Gastrocnemius medialis (tissue), 4 donors: Measurements from ENCODE around the gene RUNX3. TPM values are rescaled to one million over a fixed set of nuclear protein-coding genes. Genes with fewer than 3 reads are reported as not detected.

Experiments used
- ATAC-seq, 2 donors: fragments of 150-250 bp; one replicate each; pipeline ENCODE4 v1.9.1; 2016
- DNase-seq, 2 donors: peaks; one replicate each; pipeline ENCODE4 v3.0.0-alpha.2; 2019
- H3K27ac ChIP-seq, 4 donors: fragments of 200-600 bp; sonication (generic); 1 replicate in 1 of 4; 2 replicates in 3 of 4; pipeline ENCODE4 v1.5.1; 2016 to 2018; ENCODE audit warnings: mild to moderate bottlenecking in 2 of 4, moderate library complexity in 1 of 4
- H3K27me3 ChIP-seq, 3 donors: fragments of 200-600 bp; sonication (generic) in 2 of 3; 1 replicate in 1 of 3; 2 replicates in 2 of 3; pipeline versions ENCODE4 v1.5.1 to v1.6.0; 2016 to 2019; ENCODE audit warnings: mild to moderate bottlenecking in 1 of 3, moderate library complexity in 1 of 3
- H3K36me3 ChIP-seq, 2 donors: fragments of 200-600 bp; sonication (generic) in 1 of 2; one replicate each; pipeline ENCODE4 v1.5.1; 2017 to 2018
- H3K4me1 ChIP-seq, 2 donors: fragments of 200-600 bp; sonication (generic) in 1 of 2; one replicate each; pipeline ENCODE4 v1.5.1; 2016 to 2017; ENCODE audit warnings: mild to moderate bottlenecking in 2 of 2
- H3K4me3 ChIP-seq, 4 donors: fragments of 200-600 bp; sonication (generic) in 3 of 4; 1 replicate in 1 of 4; 2 replicates in 3 of 4; pipeline ENCODE4 v1.5.1; 2016 to 2019; ENCODE audit warnings: mild to moderate bottlenecking in 2 of 4
- H3K9me3 ChIP-seq, 3 donors: fragments of 200-600 bp; sonication (generic) in 2 of 3; 1 replicate in 1 of 3; 2 replicates in 2 of 3; pipeline ENCODE4 v1.5.1; 2016 to 2019
- CTCF ChIP-seq, 5 experiments: fragments of 450-650 bp in 3 of 5; fragments of 200-600 bp in 2 of 5; sonication (generic) in 2 of 5; IDR thresholded peaks in 4 of 5; conservative IDR thresholded peaks in 1 of 5; 1 replicate in 4 of 5; 2 replicates in 1 of 5; pipeline ENCODE4 v1.5.1; 2016 to 2019; ENCODE audit warnings: antibody characterized with exemption in 5 of 5, mild to moderate bottlenecking in 3 of 5, moderate library complexity in 3 of 5
- POLR2A ChIP-seq, 2 donors: fragments of 450-650 bp; IDR thresholded peaks; one replicate each; pipeline ENCODE4 v1.6.1; 2017; ENCODE audit warnings: antibody characterized with exemption in 2 of 2, mild to moderate bottlenecking in 2 of 2, moderate library complexity in 2 of 2
- in situ Hi-C, 4 donors: fragments of 200-750 bp; cut with MboI; loops; one replicate each; pipeline versions ENCODE4 v1.15.0 to v1.8.0; 2017; ENCODE audit warnings: low sequenced_read_pairs in 4 of 4
- intact Hi-C: fragments of 100-400 bp; cut with DNase I; formaldehyde crosslinking; loops from one replicate; pipeline ENCODE4 v1.15.1; 2023; ENCODE audit warnings: low total_unique reads
- total RNA-seq, 4 donors: library from RNA; depleted of rRNA; stranded (reverse); fragments of >200 nt; gene quantifications; one replicate each; pipeline versions ENCODE4 v1.1.0 to v1.2.3, GENCODE V29; 2016

The RUNX3 gene
- total RNA-seq, 4 donors from 2014 or later: 0.13 to 1.9 (median 0.74) TPM

DNA sequence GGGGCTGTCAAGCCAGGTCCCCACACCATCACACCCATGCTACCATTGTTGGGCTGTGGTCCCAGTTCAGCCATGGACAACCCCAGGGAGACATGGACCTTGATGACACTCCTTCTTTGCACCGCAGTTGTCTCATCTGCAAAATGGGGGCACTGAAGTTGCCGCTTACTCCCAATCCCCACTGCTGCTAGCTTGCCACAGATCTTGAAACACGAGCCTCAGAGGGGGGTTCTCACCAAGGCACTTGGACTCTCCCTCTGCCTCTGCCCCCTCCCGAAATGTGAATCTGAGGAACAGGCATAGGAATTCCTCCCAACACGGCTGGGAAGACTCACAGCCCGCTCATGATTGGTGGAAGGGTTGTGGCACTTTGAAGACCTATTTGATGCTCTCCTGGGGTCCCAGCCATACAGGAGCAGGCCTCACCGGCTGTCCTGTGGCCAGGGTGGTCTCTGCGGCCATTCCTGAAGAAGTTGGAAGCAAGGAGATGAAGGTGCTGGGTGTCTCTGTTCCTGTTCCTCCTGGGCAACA lies 31.1 kb downstream of the RUNX3 start:
- Histone ChIP-seq H3K4me3 (no peak overlapping the region), H3K27me3 (no peaks in the 10 kb centered on the region), H3K36me3 (no peaks in the 10 kb centered on the region), H3K4me1 (no peaks in the 10 kb centered on the region), H3K27ac (no peak overlapping the region), H3K9me3 (no peaks in the 10 kb centered on the region)
- ATAC-seq (no peak), DNase-seq (no peak)
- TF ChIP-seq POLR2A (IDR thresholded peaks at IDR 0.05) (no peak), CTCF (IDR thresholded peaks at IDR 0.05 in 4 of 5, conservative IDR thresholded peaks at IDR 0.05 in 1 of 5) (no peak)
- intact Hi-C loops (loop anchor here (5.0 kb wide), 1 partner anchor 52 kb away; no protein-coding TSS in a partner anchor), in situ Hi-C loops (no loop called here)

DNA sequence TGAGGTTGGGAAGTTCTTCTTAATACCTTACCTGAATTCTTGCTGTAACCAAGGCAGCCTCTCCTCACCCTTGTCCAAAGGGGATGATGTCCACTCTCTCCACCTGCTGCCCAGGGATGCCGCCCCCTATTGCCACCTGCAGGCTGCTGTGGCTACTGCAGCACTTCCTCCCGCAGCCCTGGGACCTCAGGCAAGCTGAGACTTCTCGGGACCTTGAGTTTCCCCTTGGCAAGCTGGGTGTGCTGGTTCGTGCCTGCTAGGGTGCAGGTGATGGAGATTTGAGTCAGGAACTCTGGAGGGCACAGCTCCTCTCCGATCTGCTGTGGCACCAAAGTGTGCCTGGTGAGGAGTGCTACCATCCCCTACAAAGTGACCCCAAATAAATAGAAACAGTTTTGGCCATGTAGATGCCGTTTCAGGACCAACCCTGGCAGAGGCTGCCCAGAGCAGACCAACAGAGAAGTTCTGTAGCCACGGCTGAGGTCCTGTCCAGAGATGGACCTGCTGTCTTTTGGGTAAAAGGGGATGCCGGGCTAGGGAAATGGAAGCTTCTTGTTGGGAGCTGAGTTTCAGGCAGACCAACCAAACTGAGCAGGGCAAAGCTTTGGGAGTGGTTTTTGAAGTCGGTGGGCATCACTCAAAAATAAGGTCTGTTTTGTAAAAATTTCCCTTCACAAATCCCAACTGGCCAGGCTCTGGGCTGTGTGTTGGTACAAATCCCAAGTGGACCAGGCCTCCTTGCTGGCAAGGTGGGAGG lies 31.7 kb downstream of the RUNX3 start:
- Histone ChIP-seq H3K27ac (no peak overlapping the region), H3K4me1 (no peaks in the 10 kb centered on the region), H3K9me3 (no peaks in the 10 kb centered on the region), H3K27me3 (no peaks in the 10 kb centered on the region), H3K36me3 (no peaks in the 10 kb centered on the region), H3K4me3 (no peak overlapping the region)
- DNase-seq (no peak), ATAC-seq (peak in 1 of 2 donors; percentile 33)
- intact Hi-C loops (loop anchor here (5.0 kb wide), 1 partner anchor 51 kb away; no protein-coding TSS in a partner anchor), in situ Hi-C loops (no loop called here)
- TF ChIP-seq POLR2A (IDR thresholded peaks at IDR 0.05): no peak
- peak in 4 of 5 experiments; percentile 32 to 59 (median 54) for TF ChIP-seq CTCF (IDR thresholded peaks at IDR 0.05 in 4 of 5, conservative IDR thresholded peaks at IDR 0.05 in 1 of 5)

GRCh38 chr1:24897263-24898151 lies 32.6 kb downstream of the RUNX3 start:
- ATAC-seq (no peak), DNase-seq (no peak)
- in situ Hi-C loops: no loop called here
- no peak overlapping the region for H3K27ac ChIP-seq
- H3K4me3 ChIP-seq: no peak overlapping the region
- TF ChIP-seq CTCF (IDR thresholded peaks at IDR 0.05 in 4 of 5, conservative IDR thresholded peaks at IDR 0.05 in 1 of 5): no peak
- no peak for TF ChIP-seq POLR2A (IDR thresholded peaks at IDR 0.05)
- no peaks in the 10 kb centered on the region for H3K4me1 ChIP-seq
- no peaks in the 10 kb centered on the region for H3K36me3 ChIP-seq
- intact Hi-C loops: loop anchor here (5.0 kb wide), 1 partner anchor 50 kb away; no protein-coding TSS in a partner anchor
- H3K27me3 ChIP-seq: no peaks in the 10 kb centered on the region
- no peaks in the 10 kb centered on the region for H3K9me3 ChIP-seq

DNA sequence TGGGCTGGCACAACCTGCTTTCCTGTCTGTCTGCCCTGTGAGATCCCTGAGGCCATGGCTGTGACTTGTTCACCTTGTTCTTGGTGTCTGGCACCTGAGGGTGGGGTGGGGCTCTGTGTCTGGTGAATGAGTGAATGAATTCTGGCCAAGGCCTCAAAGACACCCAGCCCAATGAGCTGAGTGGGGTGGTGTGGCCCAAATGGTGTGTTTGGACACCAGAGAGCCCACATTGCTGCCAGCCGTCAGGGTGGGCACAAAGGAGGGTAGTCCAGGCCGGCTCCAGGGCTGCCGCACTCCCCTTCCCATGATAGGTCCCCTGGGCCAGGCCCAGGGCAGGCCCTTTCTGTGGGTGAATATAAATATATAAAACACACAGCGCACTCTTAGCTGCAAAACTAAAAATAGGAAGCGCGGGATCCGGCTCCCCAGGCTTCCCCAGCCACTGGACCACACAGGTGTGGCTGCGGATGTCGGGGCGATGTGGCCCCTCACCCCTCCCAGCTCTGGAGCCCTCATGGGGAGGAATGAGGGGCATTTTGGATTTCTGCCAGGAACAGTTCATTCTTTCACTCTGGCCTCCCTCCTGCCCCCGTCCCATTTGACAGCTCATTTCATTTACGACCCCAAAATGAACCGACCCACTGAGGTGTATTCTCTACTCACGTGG lies 33.3 kb downstream of the RUNX3 start:
- TF ChIP-seq POLR2A (IDR thresholded peaks at IDR 0.05) (no peak), CTCF (IDR thresholded peaks at IDR 0.05 in 4 of 5, conservative IDR thresholded peaks at IDR 0.05 in 1 of 5) (no peak)
- DNase-seq (no peak), ATAC-seq (no peak)
- Histone ChIP-seq H3K4me1 (no peaks in the 10 kb centered on the region), H3K27ac (no peak overlapping the region), H3K4me3 (no peak overlapping the region), H3K36me3 (no peaks in the 10 kb centered on the region), H3K27me3 (no peaks in the 10 kb centered on the region), H3K9me3 (no peaks in the 10 kb centered on the region)
- in situ Hi-C loops: no loop called here
- intact Hi-C loops: loop anchor here (5.0 kb wide), 1 partner anchor 49 kb away; no protein-coding TSS in a partner anchor
